GM19351 (cell line): ENCODE measurements around the gene AFAP1.
"Not testable (repeated sequence)": the region's sequence is repeated elsewhere in the genome, so short reads cannot be mapped to it uniquely, and the experiment has no call there.

ENCODE experiments used
- ATAC-seq: cut with Tn5 transposase; IDR thresholded peaks from one replicate; pipeline ENCODE4 v1.9.1; 2021; ENCODE audit warnings: mild to moderate bottlenecking, moderate library complexity; ENCODE audit not compliant: unreplicated experiment

AFAP1 gene

GRCh38 chr4:7924163-7924562 is 15.5 kb downstream of the AFAP1 start:
- no peak for ATAC-seq

DNA sequence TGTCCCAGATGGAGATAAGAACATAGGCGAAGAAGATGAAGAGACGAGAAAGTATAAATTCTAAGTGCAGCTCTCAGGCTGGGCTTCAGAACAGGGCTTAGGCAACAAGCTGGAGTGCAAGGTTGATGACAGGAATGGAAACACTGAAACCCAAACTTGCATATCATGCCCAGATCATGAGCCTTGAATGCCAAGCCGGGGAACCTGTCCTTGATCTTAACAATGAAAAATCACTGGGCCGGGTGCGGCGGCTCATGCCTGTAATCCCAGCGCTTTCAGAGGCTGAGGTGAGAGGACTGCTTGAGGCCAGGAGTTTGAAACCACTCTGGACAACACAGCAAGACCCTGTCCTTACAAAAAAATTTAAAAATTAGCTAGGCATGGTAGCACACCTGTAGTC is 17.2 kb downstream of the AFAP1 start:
- no peak for ATAC-seq

GRCh38 chr4:7918981-7919380 is 20.7 kb downstream of the AFAP1 start:
- no peak for ATAC-seq

- not testable (repeated sequence) for ATAC-seq
Measured at GRCh38 chr4:7918187-7918586, 21.5 kb downstream of the AFAP1 start.

DNA sequence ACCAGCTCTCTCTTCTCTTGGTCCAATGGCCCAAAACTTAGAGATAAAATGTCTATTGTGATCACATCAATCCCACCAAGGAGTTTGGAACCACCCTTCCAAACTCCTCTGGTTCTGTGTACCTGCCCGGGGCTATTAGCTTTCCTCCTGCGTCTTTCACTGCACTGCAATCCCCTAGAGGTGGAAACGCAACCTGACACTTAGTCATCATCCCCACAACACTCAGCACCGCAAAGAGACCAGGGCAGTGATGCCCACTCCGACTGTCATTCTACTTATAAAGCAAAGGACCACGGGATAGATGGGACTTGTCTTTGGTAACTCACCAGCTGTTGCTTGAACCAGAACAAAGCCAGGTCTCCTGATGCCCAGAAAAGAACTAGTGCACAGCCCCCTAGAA is 22.0 kb downstream of the AFAP1 start:
- ATAC-seq, result no peak

DNA sequence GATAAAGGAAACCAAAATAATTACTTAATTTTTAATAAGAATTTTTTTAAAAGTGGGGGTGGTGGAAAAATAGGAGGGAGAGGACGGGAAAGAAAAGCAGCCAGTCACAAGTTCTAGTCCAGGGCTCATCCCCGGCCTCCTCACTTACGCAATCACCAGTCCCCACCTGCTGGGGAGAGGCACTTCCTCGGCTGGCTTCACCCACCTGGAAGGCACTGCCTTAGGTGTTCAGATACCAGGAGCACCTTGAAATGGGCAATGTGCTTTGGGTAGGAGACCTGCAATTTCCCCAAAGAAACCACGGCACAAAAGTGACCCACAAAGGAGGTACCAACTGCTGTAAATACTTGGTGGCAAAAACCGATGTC is 23.8 kb downstream of the AFAP1 start:
- no peak for ATAC-seq

GRCh38 chr4:7912826-7913225 is 26.8 kb downstream of the AFAP1 start:
- ATAC-seq, result no peak

DNA sequence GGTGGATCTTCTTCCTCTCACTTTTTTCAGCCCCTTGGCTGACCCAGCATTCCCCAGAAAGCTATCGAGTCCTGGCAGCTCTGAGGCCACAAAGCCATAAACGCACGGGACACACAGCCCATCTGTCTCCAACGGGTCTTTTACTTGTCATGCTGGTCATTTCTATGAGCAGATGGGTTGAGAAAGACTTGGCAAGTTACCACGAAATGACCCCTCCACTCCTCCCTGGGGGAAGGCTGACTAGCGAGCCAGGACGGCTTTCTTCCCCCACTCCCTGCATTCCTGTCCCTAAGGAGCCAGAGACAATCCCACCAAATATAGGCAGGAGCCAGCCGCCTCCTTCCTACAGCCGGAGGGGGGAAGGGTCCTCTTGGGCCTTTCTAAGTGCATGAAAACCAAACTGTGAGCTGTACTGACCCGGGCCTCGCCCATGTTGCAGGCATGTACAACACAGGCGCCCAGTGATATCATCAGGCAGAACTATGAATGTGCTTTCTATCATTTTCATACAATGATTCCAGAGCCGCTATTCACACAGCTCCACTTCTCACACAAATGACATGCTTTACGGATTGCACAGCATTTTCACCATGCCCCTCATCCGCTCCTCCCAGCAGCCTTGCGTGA is 28.6 kb downstream of the AFAP1 start:
- ATAC-seq, result no peak

DNA sequence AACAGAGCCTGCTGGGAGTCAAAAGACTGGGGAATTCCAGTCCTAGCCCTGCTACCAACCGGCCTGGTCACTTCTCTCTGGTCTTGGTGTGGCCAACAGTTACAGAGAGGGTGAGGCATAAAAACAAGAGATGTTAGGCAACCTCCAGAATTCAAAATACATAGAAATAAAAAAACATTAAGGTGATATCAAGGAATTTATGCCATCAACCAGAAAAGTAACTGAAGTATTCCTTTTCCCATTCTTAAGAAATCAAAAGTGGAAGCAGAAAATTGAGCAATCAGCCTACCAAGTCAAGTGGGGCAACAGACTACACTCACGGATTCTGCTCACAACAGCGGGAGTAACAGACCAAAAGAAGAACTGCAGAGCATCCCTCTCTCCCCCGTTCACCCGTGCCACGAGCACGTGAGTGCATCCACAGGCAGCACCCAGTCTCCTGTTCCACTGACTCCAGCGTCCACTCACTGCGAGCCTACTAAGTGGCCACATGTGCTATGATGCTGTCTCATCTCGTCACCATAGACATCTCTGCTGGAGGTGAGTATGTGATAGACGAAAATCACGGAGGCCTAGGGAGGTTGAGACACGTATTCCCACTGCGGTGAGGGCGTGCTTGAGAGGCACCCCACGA is 29.3 kb downstream of the AFAP1 start:
- no peak for ATAC-seq

DNA sequence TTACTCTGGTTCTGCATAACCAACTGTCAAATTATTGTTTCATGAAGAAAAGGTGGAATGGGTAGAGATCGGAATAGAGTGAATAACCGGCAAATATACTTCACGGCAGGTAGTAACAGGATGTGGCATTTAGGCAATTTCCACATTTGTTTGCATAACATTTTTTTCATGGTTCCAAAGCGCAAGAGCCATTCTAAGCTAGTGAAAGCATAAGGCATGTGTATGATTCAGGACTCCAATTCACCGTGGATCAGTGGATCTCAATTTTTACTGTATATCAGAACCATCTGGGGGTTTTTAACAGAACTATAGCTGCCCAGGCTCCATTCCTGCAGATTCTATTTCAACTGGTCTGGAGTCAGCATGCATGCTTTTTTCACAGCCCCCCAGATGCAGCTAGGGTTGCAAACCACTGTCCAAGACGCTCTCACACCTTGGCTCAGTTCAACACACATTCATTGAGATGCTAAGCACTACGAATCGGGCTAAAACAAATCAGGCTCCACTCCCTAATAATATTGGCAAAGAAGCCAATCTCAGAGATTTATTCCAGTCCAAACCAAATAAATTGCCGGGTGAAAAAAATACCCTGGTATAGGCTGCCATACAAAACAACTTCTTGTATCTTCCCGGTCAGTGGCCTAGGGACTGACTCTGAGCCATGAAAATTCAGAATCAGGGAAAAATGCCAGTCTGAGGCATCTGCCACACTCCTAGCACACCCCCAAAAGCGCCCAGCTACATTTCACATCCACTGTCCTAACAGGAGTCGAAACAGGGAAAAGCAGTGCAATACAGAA is 30.0 kb downstream of the AFAP1 start:
- no peak for ATAC-seq

GRCh38 chr4:7908668-7909067 is 31.0 kb downstream of the AFAP1 start:
- no peak for ATAC-seq

DNA sequence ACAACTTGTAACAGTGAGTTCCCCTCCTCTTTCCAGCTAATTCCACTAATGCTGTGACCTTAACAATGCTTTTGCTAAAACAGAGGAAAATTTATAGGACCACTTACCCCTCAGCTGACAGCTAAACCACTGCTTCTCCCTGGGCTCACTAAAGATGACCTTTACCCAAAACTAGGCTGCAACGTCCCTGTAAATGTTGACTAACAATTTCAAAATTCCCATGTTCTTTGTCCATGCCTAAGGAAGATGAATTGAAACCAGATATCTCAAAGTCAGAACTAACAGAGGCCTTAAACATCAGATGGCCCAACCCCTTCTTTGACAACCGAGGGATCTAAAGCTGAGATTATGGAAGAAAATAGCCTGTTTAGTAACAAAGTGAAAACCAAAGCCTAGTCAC is 32.5 kb downstream of the AFAP1 start:
- ATAC-seq, result no peak

DNA sequence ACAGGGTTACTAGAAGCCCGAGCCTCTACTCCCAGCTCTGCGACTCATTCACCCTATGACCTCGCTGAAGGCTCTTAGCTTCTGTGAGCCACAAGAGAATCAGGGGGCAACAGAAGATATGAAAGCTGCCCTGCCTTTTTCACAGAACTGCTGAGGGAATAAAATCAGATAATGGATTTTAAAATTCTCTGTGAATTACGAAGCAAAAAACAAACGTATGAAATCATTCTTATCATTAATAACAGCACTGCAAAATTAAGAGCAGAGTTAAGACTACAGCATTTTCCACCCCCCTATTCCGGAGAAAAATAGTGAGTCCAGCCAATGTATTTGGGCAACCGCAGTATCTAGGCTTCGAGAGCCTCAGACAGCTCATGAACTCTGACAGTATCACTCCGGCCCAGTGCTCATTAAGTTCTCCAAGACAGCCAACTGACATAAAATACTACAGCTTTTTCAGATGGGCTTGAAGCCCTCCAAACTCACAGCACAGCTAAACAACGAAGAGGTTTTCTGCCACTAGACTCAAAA is 33.4 kb downstream of the AFAP1 start:
- no peak for ATAC-seq

DNA sequence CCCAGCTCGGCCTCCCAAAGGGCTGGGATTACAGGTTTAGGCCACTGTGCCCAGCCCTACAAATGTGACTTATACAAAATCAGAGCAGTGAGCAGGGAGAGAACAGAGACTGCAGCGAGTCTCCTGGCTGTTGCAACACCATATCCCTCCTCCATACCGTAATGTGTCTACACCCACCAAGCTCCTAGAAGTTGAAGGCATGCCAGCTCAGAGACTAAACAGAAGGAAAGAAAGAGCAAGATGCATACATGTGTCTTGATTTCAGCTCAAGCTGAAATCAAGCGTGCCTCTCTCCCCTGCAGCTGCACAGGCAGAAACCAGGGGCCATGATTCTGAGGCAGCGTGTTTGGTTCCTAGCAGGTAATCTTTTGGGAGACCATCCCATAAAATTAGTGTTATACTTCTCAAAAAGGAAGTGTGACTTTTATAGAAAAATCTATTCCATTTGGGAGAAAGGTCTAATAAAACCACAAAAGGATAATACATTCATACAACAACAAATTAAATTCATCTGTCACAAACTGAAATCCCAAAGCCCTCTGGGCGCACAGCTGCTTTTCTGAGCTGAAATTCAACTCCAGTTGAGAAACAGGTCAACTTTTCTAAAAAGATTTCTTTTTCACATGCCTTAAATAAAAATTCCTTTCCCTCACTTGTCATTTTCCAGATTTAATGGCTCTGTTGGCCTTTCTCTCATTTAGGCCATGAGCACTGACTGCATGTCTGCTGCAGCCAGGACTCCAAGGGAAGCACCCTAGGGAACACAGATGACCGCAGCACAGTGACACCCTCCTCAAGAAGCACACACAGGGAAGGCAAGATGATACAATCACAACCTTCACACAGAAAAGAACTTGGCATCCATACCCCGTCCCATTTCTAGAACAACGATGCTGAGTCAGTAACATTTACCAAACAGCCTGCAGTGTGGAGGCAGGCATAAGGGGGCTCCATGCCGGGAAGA is 34.4 kb downstream of the AFAP1 start:
- no peak for ATAC-seq

DNA sequence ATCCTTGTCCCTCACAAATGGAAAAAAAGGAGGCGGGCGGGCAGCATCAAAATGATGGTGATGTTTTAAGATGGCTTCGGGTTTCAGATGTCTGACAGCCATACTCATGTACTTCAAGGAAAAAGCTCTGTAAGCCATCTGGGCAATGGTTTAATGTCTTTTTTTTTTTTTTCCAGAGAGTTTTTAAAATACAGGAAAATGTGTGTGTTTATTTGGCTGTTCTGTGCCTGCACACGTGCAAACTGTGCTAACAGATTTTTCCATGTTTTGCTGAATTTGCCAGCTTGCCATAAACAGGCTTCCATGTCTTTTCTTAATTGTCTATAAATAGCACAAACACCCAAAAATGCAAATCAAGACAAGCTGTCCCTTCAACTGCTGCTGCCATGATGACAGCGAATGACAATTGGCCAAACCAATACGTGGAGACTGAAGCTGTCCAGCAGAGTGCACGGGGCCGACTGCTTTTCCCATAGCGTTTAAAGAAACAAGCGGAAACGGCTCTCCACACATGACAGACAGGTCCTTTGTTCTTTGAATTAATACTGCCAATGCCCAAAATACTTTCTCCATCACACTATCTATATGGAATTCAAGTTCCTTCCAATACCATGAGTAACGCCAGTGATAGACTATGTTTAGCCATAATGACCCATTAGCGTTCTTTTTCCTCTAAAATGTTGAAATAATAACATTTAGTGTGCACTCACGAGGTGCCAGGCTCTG is 35.7 kb downstream of the AFAP1 start:
- no peak for ATAC-seq

DNA sequence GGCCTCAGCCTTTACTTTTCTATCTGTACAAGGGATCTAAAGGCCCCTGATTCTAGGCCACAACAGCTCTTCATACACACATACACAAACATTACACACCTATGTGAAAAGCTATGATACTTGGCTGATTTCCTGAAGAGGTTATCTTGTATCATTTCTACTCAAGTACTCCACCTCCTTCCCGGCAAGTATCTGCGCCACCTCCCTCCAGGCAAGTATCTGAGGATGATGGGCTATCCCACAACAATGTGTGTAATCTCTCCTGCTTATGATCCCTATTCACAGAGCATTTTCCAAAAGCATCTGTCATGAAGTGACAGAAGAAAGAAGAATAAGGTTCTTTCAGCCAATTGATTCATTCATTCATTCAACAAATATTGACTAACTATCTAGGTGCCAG is 36.8 kb downstream of the AFAP1 start:
- no peak for ATAC-seq

DNA sequence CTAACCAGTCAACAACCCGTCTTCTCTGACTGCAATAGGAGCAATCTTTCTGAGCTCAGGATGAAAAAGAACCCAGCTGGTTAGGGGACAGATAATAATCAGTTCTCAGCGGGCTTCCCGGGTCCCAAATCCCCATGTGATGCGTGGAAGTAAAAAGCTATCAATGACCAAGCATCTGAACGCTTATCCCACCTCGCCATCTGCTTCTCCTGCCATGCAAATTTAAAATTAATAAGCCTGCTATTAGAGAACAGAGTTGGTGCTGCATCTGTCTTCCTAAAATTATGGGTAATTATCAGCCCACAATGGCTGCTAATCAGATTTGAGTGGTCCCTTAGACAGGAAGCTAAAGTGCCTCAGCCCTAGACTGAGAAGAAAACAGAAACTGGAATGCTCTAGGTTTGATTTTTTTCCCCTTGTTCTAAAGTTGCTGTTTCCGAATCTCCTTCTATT is 37.5 kb downstream of the AFAP1 start:
- no peak for ATAC-seq

DNA sequence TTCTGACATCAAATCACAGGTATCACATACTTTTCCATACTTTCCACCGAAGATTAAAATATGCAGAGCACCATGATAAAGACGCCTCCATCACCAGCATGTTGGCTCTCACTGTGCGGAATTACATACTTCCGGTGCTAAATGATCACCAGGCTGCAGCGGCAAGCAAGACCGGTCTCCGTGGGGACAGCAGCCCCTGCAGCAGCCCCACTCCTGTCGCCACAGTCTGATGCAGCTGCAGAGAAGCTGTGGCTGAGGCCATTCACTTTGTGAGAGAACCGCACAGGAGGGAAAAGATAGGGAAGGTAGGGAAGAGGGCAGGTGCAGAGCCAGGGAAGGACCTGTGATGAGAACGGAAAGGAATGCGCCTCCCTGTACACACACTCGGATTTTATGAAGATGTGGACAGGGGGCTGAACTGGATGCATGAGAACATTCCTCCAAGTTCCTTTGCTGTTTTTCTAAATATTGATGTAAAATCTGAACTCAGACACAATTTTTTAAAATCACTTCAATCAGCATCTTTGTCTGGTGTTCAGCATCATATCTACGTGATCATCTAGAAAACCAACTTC is 38.3 kb downstream of the AFAP1 start:
- no peak for ATAC-seq

DNA sequence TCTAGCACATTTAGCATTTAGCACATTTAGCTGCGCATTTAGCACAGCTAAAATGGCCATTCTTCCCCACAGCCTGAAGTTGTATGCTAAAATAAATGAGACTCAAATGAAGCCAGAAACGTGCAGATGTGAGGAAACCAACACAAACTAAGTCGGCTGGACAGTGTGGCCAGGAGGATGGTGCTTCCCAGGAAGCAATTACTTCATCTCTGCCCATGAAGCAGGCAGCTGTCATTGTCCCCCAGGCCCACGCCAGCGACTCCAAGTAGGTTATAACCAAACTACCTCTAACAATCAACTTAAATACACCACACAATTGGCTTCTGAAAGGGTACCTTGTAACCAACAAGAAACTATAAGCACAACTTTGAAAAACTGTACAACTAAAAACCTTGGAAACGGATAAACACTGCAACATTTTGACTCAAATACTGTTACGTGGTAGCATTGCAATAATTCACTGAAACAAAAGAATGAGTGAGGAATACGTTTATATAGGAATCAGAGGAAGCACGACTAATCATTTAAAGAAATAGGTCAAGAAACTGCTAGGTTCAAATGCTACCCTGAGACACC is 39.2 kb downstream of the AFAP1 start:
- no peak for ATAC-seq
